Thyroid gland (tissue), 4 donors: Measurements from ENCODE around the gene NKX1-1. TPM values are rescaled to one million over a fixed set of nuclear protein-coding genes. Genes with fewer than 3 reads are reported as not detected.
"Not testable (repeated sequence)": the region's sequence is repeated elsewhere in the genome, so short reads cannot be mapped to it uniquely, and the experiment has no call there.

Experiments
- DNase-seq, 2 donors: peaks; one replicate each; pipeline ENCODE4 v3.0.0-alpha.2; 2019
- H3K27ac ChIP-seq, 3 donors: fragments of 200-600 bp; sonication (generic); 1 replicate in 2 of 3; 2 replicates in 1 of 3; pipeline ENCODE4 v1.5.1; 2016 to 2019; ENCODE audit warnings: mild to moderate bottlenecking in 1 of 3, moderate library complexity in 1 of 3
- H3K27me3 ChIP-seq: fragments of 200-600 bp; sonication (generic); one replicate; pipeline ENCODE4 v1.5.1; 2019
- H3K36me3 ChIP-seq, 2 donors: fragments of 200-600 bp; sonication (generic); one replicate each; pipeline ENCODE4 v1.5.1; 2016 to 2019
- H3K4me1 ChIP-seq, 2 donors: fragments of 200-600 bp; sonication (generic); one replicate each; pipeline ENCODE4 v1.5.1; 2017 to 2019
- H3K4me3 ChIP-seq, 3 donors: fragments of 200-600 bp; sonication (generic); replicated peaks in 1 of 3; 1 replicate in 2 of 3; 2 replicates in 1 of 3; pipeline ENCODE4 v1.5.1; 2016; ENCODE audit warnings: mild to moderate bottlenecking in 1 of 3
- H3K9me3 ChIP-seq: fragments of 200-600 bp; sonication (generic); one replicate; pipeline ENCODE4 v1.5.1; 2017
- CTCF ChIP-seq, 6 experiments: fragments of 200-600 bp in 3 of 6; fragments of 450-650 bp in 3 of 6; sonication (generic) in 3 of 6; IDR thresholded peaks; one replicate each; pipeline ENCODE4 v1.5.1; 2016 to 2019; ENCODE audit warnings: antibody characterized with exemption in 6 of 6, mild to moderate bottlenecking in 2 of 6, inconsistent platforms in 1 of 6, moderate library complexity in 1 of 6
- POLR2A ChIP-seq, 2 donors: fragments of 450-650 bp; IDR thresholded peaks; one replicate each; pipeline ENCODE4 v1.6.1; 2017; ENCODE audit warnings: antibody characterized with exemption in 2 of 2, mild to moderate bottlenecking in 2 of 2, moderate library complexity in 1 of 2
- WGBS, 2 donors: methylation state at CpG; one replicate each; pipeline ENCODE4 v1.1.5; 2017; 5-methylcytosine and 5-hydroxymethylcytosine counted together
- intact Hi-C: fragments of 100-400 bp; cut with DNase I; formaldehyde crosslinking; loops from one replicate; pipeline ENCODE4 v1.15.1; 2023
- total RNA-seq, 4 donors: library from RNA; depleted of rRNA; stranded (reverse); fragments of >200 nt; gene quantifications; one replicate each; pipeline ENCODE4 v1.2.3, GENCODE V29; 2016

Gene NKX1-1
- total RNA-seq, 4 donors from 2014 or later = not detected

GRCh38 chr4:1375051-1375721 is 31.1 kb downstream of the NKX1-1 start:
- Histone ChIP-seq H3K36me3 (peaks cover 7 to 15% of the 10 kb centered on the region in 2 donors), H3K9me3 (no peaks in the 10 kb centered on the region), H3K4me3 (no peak overlapping the region), H3K27me3 (no peaks in the 10 kb centered on the region), H3K27ac (no peak overlapping the region), H3K4me1 (peaks cover 0 to under 1% of the 10 kb centered on the region in 2 donors)
- TF ChIP-seq CTCF (IDR thresholded peaks at IDR 0.05) (no peak), POLR2A (IDR thresholded peaks at IDR 0.05) (no peak)
- intact Hi-C loops = no loop called here
- WGBS, 2 donors = 95 to 97% methylated on average over 32 to 36 of the region's 36 CpGs
- no peak for DNase-seq

- Histone ChIP-seq H3K36me3 (peaks cover 7 to 15% of the 10 kb centered on the region in 2 donors), H3K4me3 (no peak overlapping the region)
- WGBS, 2 donors = 93 to 95% methylated on average over 10 of the region's 14 CpGs
These were observed 31.6 kb downstream of the NKX1-1 start for GRCh38 chr4:1374706-1375045.

DNA sequence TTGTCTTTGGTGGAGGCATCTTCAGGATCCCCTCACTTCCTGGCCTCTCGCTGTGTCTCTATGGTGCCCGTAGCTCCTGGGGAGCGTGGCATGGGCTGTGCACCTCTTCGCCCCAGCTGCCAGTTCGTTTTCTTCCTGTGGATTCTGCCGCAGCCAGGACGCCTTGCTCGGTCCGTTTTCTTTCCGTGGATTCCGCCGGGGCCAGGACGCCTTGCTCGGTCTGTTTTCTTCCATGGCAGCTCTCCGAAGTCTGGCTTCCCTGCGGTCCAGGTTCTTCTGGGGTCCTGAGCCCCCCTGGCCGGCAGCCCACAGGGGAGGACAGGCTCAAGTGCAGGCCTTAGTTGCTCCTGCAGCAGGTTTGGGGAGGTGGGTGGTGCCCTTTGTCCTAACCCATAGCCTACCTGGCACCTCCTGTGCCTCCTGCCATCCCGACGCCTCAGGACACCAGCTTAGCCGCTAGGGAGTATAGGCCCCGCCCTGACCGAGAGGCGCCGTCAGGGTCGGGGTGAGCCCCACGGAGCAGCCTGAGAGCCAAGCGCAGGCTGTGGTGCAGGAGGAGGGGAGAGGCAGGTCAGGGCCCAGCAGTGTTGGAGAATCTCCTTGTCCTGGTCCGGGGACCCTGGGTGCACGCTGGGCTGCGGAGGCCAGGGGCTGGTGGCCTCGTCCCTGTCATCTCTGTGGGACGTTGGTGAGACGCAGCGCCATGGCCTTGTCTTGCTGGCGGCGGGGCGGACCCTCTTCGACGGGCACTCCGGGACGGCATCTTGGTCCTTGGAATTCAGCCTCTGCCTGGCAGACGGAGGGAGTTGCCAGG is 32.1 kb downstream of the NKX1-1 start:
- TF ChIP-seq POLR2A (IDR thresholded peaks at IDR 0.05) (no peak), CTCF (IDR thresholded peaks at IDR 0.05) (no peak)
- no peak overlapping the region for H3K27ac ChIP-seq
- no peaks in the 10 kb centered on the region for H3K27me3 ChIP-seq
- peaks cover 7 to 15% of the 10 kb centered on the region in 2 donors for H3K36me3 ChIP-seq
- intact Hi-C loops = no loop called here
- H3K4me3 ChIP-seq = no peak overlapping the region
- WGBS, 2 donors = 95 to 96% methylated on average over 24 to 37 of the region's 42 CpGs
- H3K9me3 ChIP-seq = no peaks in the 10 kb centered on the region
- peaks cover 0 to 6% of the 10 kb centered on the region in 2 donors for H3K4me1 ChIP-seq
- no peak for DNase-seq

More at GRCh38 chr4:1374706-1375045, 31.6 kb downstream of the NKX1-1 start:
- Histone ChIP-seq H3K4me1 (peaks cover 0 to 5% of the 10 kb centered on the region in 2 donors), H3K9me3 (no peaks in the 10 kb centered on the region), H3K27me3 (no peaks in the 10 kb centered on the region), H3K27ac (no peak overlapping the region)
- no peak for TF ChIP-seq POLR2A (IDR thresholded peaks at IDR 0.05)
- no peak for TF ChIP-seq CTCF (IDR thresholded peaks at IDR 0.05)
- DNase-seq = no peak
- intact Hi-C loops = no loop called here

DNA sequence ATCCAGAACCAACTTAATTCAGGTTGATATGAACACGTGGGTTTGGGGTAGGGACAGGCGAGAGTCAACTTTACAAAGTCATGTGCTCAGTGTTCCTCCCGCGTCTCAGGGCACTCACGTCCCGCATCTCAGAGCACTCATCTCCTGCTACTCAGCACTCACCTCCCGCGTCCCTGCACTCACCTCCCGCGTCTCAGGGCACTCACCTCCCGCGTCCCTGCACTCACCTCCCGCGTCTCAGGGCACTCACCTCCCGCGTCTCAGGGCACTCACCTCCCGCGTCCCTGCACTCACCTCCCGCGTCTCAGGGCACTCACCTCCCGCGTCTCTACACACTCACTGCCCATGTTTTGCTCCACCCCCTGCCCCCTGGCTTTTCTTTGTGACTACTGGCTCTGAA is 33.7 kb downstream of the NKX1-1 start:
- H3K27me3 ChIP-seq, H3K9me3 ChIP-seq, intact Hi-C loops, H3K4me3 ChIP-seq, DNase-seq, H3K4me1 ChIP-seq, H3K27ac ChIP-seq: not testable (repeated sequence)
- H3K36me3 ChIP-seq = peaks cover 7 to 15% of the 10 kb centered on the region in 2 donors
- 81 to 91% methylated on average over 17 to 22 of the region's 22 CpGs for WGBS, 2 donors

- no peaks in the 10 kb centered on the region for H3K9me3 ChIP-seq
- TF ChIP-seq CTCF (IDR thresholded peaks at IDR 0.05) (no peak), POLR2A (IDR thresholded peaks at IDR 0.05) (no peak)
- peaks cover 0 to 8% of the 10 kb centered on the region in 2 donors for H3K4me1 ChIP-seq
- intact Hi-C loops = no loop called here
- peaks cover 5 to 8% of the 10 kb centered on the region in 2 donors for H3K36me3 ChIP-seq
- no peak overlapping the region for H3K4me3 ChIP-seq
- H3K27ac ChIP-seq = no peak overlapping the region
- no peak for DNase-seq
- WGBS, 2 donors = 95 to 96% methylated on average over 28 of the region's 28 CpGs
- H3K27me3 ChIP-seq = no peaks in the 10 kb centered on the region
These were observed 34.8 kb downstream of the NKX1-1 start for GRCh38 chr4:1371176-1372165.
